Upper lobe of left lung (tissue), 6 donors: ENCODE measurements around the gene NPDC1. TPM values are rescaled to one million over a fixed set of nuclear protein-coding genes. Genes with fewer than 3 reads are reported as not detected.
"Not testable (repeated sequence)": the region's sequence is repeated elsewhere in the genome, so short reads cannot be mapped to it uniquely, and the experiment has no call there.

Source experiments
- ATAC-seq, 2 donors: fragments of 200-7000 bp; cut with Tn5 transposase; one replicate each; pipeline ENCODE4 v1.9.1; 2022; ENCODE audit warnings: mild to moderate bottlenecking in 2 of 2, moderate library complexity in 2 of 2; ENCODE audit not compliant: low FRiP score in 2 of 2
- DNase-seq, 2 donors: peaks; one replicate each; pipeline ENCODE4 v3.0.0-alpha.2; 2019 to 2020
- H3K27ac ChIP-seq, 4 donors: fragments of 200-600 bp; sonication (generic); one replicate each; pipeline ENCODE4 v1.5.1; 2016 to 2019
- H3K27me3 ChIP-seq, 4 donors: fragments of 200-600 bp; sonication (generic); one replicate each; pipeline ENCODE4 v1.5.1; 2017 to 2019
- H3K36me3 ChIP-seq, 4 donors: fragments of 200-600 bp; sonication (generic); one replicate each; pipeline ENCODE4 v1.5.1; 2016 to 2019
- H3K4me1 ChIP-seq, 4 donors: fragments of 200-600 bp; sonication (generic); one replicate each; pipeline ENCODE4 v1.5.1; 2018 to 2019
- H3K4me3 ChIP-seq, 4 donors: fragments of 200-600 bp; sonication (generic); one replicate each; pipeline ENCODE4 v1.5.1; 2017 to 2019; ENCODE audit warnings: mild to moderate bottlenecking in 2 of 4, moderate library complexity in 1 of 4
- H3K9me3 ChIP-seq, 4 donors: fragments of 200-600 bp; sonication (generic); one replicate each; pipeline ENCODE4 v1.5.1; 2018 to 2019
- EP300 ChIP-seq, 4 donors: sonication (generic); formaldehyde crosslinking; IDR thresholded peaks; one replicate each; pipeline ENCODE4 v1.5.1; 2017; ENCODE audit warnings: antibody characterized with exemption in 4 of 4, control low read depth in 2 of 4
- POLR2A ChIP-seq, 4 donors: fragments of 450-650 bp; IDR thresholded peaks; one replicate each; pipeline ENCODE4 v1.5.1; 2016 to 2017; ENCODE audit warnings: antibody characterized with exemption in 4 of 4, mild to moderate bottlenecking in 2 of 4
- POLR2AphosphoS5 ChIP-seq, 2 donors: sonication (generic); formaldehyde crosslinking; IDR thresholded peaks; one replicate each; pipeline ENCODE4 v1.5.1; 2017; ENCODE audit warnings: antibody characterized with exemption in 2 of 2
- WGBS, 2 donors: methylation state at CpG; one replicate each; pipeline ENCODE4 v1.1.5; 2017 to 2018; 5-methylcytosine and 5-hydroxymethylcytosine counted together
- total RNA-seq, 6 donors: library from RNA; depleted of rRNA in 4 of 6; stranded (reverse); fragments of >200 nt in 4 of 6; gene quantifications; one replicate each; pipeline versions ENCODE4 v1.1.0 to v1.2.1, GENCODE V29; 2016 to 2021
- TF ChIP-seq, protein P1 (sequence below), 6 experiments: fragments of 450-650 bp in 4 of 6; fragments of 200-600 bp in 2 of 6; sonication (generic) in 2 of 6; IDR thresholded peaks; one replicate each; pipeline ENCODE4 v1.5.1; 2016 to 2019; ENCODE audit warnings: antibody characterized with exemption in 6 of 6
- donor health status: DM: no; HTN: no; CAD: no; lungs with moderate emphysema.
- donor health status: DM: no; HTN: yes; CAD: no; lungs with severe emphysema.

NPDC1 gene
- total RNA-seq, 6 donors from 2014 or later: 26.7 to 199 (median 73.2) TPM

DNA sequence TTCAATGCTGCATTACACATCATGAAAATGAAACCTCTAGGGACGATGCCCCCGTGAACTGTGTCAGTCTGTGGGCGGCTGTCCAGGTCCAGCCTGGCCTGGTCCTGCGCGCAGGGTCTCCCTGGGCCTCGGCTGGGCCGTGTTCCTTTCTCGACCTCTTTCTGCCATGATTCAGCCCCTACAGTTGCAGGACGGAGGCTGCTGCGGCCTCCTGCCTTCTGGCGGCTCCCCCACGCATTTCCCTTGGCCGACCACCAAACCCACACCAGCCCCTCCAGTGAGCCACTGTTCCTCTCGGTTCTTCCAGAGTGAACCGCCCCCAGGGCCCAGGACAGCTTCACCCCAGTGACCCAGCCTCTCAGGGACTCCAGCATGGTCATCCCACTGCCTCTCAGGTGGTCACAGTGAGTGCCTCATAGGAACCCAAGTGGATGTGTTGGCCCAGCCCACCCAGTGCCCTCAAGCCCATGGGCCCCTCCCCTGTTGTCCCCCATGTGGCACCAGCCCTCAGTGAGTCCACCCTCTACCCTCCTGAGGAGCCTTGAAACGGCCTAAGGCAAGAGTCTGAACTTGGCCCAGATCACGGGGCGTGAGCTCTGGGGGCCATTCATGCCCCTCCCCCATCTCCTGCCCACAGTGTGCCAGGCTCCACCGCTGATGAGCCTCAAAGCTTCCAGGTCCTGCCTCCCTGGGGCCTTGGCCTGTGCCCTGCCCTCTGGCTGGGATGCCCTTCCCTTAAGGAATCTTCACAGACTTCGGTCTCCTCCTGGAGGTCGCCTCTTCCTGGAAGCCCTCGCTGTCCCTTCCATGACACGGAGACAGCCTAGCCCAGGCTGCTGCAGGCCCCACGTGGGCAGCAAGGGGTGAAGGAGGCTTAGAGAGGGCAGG lies 39.6 kb downstream of the NPDC1 start:
- H3K27ac ChIP-seq: no peak overlapping the region
- TF ChIP-seq POLR2AphosphoS5 (IDR thresholded peaks at IDR 0.05) (no peak), POLR2A (IDR thresholded peaks at IDR 0.05) (no peak), EP300 (IDR thresholded peaks at IDR 0.05) (no peak)
- TF ChIP-seq, protein P1, sequence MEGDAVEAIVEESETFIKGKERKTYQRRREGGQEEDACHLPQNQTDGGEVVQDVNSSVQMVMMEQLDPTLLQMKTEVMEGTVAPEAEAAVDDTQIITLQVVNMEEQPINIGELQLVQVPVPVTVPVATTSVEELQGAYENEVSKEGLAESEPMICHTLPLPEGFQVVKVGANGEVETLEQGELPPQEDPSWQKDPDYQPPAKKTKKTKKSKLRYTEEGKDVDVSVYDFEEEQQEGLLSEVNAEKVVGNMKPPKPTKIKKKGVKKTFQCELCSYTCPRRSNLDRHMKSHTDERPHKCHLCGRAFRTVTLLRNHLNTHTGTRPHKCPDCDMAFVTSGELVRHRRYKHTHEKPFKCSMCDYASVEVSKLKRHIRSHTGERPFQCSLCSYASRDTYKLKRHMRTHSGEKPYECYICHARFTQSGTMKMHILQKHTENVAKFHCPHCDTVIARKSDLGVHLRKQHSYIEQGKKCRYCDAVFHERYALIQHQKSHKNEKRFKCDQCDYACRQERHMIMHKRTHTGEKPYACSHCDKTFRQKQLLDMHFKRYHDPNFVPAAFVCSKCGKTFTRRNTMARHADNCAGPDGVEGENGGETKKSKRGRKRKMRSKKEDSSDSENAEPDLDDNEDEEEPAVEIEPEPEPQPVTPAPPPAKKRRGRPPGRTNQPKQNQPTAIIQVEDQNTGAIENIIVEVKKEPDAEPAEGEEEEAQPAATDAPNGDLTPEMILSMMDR (IDR thresholded peaks at IDR 0.05): no peak
- peaks cover 0 to 10% (median 9%) of the 10 kb centered on the region in 4 donors for H3K4me1 ChIP-seq
- no peaks in the 10 kb centered on the region for H3K9me3 ChIP-seq
- H3K36me3 ChIP-seq: peaks cover 0 to 21% (median 12%) of the 10 kb centered on the region in 4 donors
- no peak overlapping the region for H3K4me3 ChIP-seq
- ATAC-seq (peak in 1 of 2 donors; percentile 16), DNase-seq (peak in 1 of 2 donors; percentile 61)
- 78 to 81% methylated on average over 18 to 24 of the region's 24 CpGs for WGBS, 2 donors
- no peaks in the 10 kb centered on the region for H3K27me3 ChIP-seq

DNA sequence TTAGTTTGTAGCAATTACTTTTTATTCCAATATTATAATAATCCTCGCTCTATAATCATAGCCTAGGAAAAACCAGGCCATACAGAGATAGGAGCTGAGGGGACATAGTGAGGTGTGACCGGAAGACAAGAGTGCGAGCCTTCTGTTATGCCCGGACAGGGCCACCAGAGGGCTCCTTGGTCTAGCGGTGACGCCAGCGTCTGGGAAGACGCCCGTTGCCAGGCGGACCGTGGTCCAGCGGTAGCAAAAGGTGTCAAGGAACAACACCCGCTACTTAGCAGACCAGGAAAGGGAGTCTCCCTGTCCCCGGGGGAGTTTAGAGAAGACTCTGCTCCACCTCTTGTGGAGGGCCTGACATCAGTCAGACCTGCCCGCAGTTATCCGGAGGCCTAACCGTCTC lies 41.7 kb downstream of the NPDC1 start:
- TF ChIP-seq, protein P1 (IDR thresholded peaks at IDR 0.05): peak; percentile 39 to 66 (median 54)
- not testable (repeated sequence) for H3K27ac ChIP-seq, H3K4me3 ChIP-seq, ATAC-seq, H3K27me3 ChIP-seq, H3K9me3 ChIP-seq
- H3K4me1 ChIP-seq: peaks cover 12 to 27% (median 25%) of the 10 kb centered on the region in 4 donors
- DNase-seq: peak in 1 of 2 donors; percentile 69
- 37 to 44% methylated on average over 15 to 17 of the region's 17 CpGs for WGBS, 2 donors
- H3K36me3 ChIP-seq: peaks cover 0 to 10% (median 2%) of the 10 kb centered on the region in 4 donors

DNA sequence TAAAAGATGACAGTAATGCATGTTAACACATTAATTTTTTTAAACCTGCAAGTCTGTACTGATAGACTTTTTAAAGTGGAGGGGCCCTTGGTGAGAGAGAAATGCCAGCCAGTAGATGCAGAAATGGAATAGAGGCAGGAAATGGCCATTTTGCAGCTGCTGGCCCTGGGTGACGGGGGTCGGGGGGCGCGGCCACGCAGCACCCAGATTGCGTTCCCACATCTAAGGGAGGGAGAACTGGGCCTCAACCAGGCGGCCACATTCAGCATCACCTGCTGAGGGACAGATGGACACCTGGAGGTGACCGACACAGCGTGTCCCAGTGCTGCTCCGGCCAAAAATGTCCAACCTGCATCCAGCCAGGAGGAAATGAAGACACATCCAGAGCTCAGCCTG lies 43.3 kb downstream of the NPDC1 start:
- TF ChIP-seq POLR2A (IDR thresholded peaks at IDR 0.05) (no peak), POLR2AphosphoS5 (IDR thresholded peaks at IDR 0.05) (no peak), EP300 (IDR thresholded peaks at IDR 0.05) (no peak)
- TF ChIP-seq, protein P1 (IDR thresholded peaks at IDR 0.05): no peak
- ATAC-seq: no peak
- WGBS, 2 donors: 80 to 89% methylated on average over 6 to 10 of the region's 10 CpGs
- Histone ChIP-seq H3K36me3 (no peaks in the 10 kb centered on the region), H3K4me3 (no peak overlapping the region), H3K4me1 (peaks cover 16 to 41% (median 32%) of the 10 kb centered on the region in 4 donors), H3K27ac (no peak overlapping the region), H3K9me3 (no peaks in the 10 kb centered on the region), H3K27me3 (no peaks in the 10 kb centered on the region)
- DNase-seq: peak in 1 of 2 donors; percentile 72

DNA sequence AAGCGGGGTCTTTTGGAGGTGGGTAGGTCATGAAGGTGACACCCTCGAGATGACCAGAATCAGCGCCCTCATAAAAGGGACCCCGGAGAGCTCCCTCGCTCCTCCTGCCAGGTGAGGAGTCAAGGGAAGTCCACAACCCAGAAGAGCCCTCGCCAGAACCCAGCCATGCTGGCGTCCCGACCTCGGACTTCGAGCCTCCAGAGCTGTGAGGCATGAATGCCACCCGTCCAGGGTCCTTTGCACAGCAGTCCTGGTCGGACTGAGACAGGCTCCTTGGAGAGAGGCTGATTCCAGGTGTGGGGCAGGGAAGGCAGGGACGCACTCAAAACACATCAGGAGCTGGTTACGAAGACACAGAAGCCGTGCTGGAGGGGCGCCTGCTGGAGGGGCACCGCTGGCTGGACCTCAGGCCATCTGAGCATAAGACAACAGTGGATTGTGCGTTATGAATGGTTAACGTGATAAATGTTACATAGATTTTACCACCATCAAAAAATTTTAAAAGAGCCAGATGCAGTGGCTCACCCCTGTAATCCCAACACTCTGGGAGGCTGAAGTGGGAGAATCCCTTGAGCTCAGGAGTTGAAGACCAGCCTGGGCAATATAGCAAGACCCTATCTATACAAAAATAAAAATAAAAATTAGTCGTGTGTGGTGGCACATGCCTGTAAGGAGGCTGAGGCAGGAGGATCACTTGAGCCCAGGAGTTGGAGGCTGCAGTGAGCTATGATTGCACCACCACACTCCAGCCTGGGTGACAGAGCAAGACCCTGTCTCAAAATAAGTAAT lies 43.9 kb downstream of the NPDC1 start:
- H3K4me3 ChIP-seq: no peak overlapping the region
- no peaks in the 10 kb centered on the region for H3K27me3 ChIP-seq
- TF ChIP-seq POLR2AphosphoS5 (IDR thresholded peaks at IDR 0.05) (no peak), POLR2A (IDR thresholded peaks at IDR 0.05) (no peak), EP300 (IDR thresholded peaks at IDR 0.05) (no peak)
- TF ChIP-seq, protein P1 (IDR thresholded peaks at IDR 0.05): no peak
- no peak overlapping the region for H3K27ac ChIP-seq
- H3K36me3 ChIP-seq: no peaks in the 10 kb centered on the region
- 87 to 89% methylated on average over 18 to 20 of the region's 20 CpGs for WGBS, 2 donors
- no peak for DNase-seq
- peaks cover 22 to 41% (median 32%) of the 10 kb centered on the region in 4 donors for H3K4me1 ChIP-seq
- no peaks in the 10 kb centered on the region for H3K9me3 ChIP-seq
- no peak for ATAC-seq
